Sigmoid colon (tissue), 3 donors: Measurements from ENCODE around the gene DGKH.

ENCODE experiments used
- CTCF ChIP-seq, 4 experiments: fragments of 450-650 bp in 3 of 4; fragments of 200-600 bp in 1 of 4; IDR thresholded peaks; one replicate each; pipeline ENCODE4 v1.5.1; 2016 to 2019; ENCODE audit warnings: antibody characterized with exemption in 4 of 4, mild to moderate bottlenecking in 3 of 4, moderate library complexity in 2 of 4
- POLR2A ChIP-seq, 2 donors: fragments of 450-650 bp; IDR thresholded peaks; one replicate each; pipeline ENCODE4 v1.6.1; 2016; ENCODE audit warnings: antibody characterized with exemption in 2 of 2, mild to moderate bottlenecking in 2 of 2, moderate library complexity in 2 of 2

- TF ChIP-seq CTCF (IDR thresholded peaks at IDR 0.05): no peak
- no peak for TF ChIP-seq POLR2A (IDR thresholded peaks at IDR 0.05)
Measured at GRCh38 chr13:42260903-42261654, 212.6 kb downstream of the DGKH start.
